IPS-18c (cell line): ENCODE data around the gene SAP25.

ENCODE experiments used
- H3K4me3 ChIP-seq: 2 replicates; pipeline ENCODE4 v1.7.0; 2013; ENCODE audit warnings: low read depth, mild to moderate bottlenecking, low read length, moderate library complexity; ENCODE audit not compliant: insufficient read depth
- H3K9me3 ChIP-seq: one replicate; pipeline ENCODE4 v1.6.1; 2013; ENCODE audit warnings: mild to moderate bottlenecking, low read length, moderate library complexity; ENCODE audit not compliant: control insufficient read depth, insufficient read depth

SAP25 gene

GRCh38 chr7:100582041-100582579, 8.4 kb upstream of the SAP25 start:
- no peaks in the 10 kb centered on the region for H3K9me3 ChIP-seq
- H3K4me3 ChIP-seq = no peak overlapping the region

GRCh38 chr7:100580466-100581283, 7.0 kb upstream of the SAP25 start:
- H3K9me3 ChIP-seq = no peaks in the 10 kb centered on the region

DNA sequence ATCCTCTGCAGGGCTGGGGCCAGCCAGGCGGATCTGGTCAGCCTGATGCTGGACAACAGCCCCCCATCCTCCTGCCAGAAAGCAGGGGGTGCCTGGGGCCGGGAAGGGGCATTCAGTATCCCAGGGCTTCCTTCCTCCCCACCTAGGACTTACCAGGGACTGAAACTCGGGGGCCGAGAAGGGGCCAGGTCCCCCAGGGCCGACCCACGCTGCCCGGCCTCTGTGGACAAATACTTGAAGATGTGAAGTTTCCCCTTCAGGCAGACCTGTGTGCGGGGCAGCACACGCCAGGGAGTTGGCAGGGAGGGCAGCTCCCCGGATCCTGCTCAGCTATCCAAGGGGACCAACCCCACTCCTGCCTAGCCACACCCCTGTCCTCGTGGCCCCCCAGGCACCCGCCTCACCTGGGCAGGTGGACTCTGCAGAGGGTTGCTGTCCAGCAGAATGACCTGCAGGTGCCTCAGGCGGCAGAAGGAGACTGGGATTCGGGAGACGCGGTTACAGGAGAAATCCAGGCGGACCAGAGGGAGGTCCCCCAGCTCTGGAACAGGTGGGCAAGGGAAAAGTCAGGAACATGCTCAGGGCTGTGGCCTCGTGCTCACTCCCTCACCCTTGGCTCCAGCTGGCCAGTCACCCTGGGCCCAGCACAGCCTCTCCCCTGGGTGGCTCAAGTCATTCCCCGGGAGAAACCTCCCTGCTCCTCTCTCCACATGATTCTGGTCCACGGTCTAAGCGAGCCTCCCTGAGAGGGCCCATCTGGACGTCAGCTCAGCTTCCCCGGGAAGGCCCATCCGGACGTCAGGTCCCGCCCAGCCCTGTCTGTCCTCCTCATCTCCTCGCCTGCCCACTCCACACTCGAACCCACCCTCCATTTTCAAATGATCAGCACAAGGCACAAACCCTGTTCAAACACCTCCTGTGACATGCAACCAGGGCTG, 4.8 kb upstream of the SAP25 start:
- Histone ChIP-seq H3K4me3 (no peak overlapping the region), H3K9me3 (no peaks in the 10 kb centered on the region)

More at GRCh38 chr7:100580466-100581283, 7.0 kb upstream of the SAP25 start:
- H3K4me3 ChIP-seq = no peak overlapping the region

DNA sequence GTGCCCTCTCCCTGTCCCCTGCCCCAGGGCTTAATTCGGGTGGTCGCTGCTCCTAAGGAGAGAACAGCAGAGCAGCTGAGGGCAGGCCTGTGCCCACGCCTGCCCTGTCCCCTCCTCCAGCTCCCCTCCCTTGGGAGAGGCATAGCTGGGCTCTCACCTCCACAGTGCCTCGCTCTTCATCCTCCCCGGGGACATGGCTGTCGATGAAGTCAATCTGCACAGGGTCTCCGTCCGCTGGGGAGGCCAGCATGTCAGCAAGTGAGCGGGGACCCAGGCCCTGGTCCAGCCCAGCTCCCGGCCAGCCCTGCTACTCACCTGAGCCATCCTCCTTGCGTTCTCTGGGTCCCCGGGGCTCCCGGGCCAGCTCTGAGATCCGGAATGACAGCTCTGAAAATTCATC, 3.8 kb upstream of the SAP25 start:
- no peak overlapping the region for H3K4me3 ChIP-seq
- H3K9me3 ChIP-seq = no peaks in the 10 kb centered on the region

DNA sequence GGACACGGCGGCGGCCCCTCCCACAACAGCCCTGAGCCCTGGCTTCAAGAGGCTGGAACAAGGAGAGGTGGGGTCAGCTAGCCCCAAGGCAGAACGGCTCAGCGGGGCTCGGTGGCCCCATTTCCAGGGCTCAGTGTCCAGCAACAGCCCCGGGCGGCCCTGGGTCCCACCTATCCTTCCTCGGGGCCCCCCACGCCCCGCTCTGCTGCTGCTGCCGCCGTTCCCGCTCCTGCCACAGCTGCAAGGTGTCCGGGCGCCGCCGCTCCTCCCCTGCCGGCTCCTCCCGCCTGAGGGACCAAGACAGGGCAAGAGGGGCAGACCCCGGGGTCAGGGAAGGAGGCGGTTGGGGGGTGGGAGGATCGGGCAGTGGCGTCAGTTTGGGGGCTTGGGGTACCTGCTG, 3.4 kb upstream of the SAP25 start:
- H3K9me3 ChIP-seq = no peaks in the 10 kb centered on the region
- H3K4me3 ChIP-seq = no peak overlapping the region

DNA sequence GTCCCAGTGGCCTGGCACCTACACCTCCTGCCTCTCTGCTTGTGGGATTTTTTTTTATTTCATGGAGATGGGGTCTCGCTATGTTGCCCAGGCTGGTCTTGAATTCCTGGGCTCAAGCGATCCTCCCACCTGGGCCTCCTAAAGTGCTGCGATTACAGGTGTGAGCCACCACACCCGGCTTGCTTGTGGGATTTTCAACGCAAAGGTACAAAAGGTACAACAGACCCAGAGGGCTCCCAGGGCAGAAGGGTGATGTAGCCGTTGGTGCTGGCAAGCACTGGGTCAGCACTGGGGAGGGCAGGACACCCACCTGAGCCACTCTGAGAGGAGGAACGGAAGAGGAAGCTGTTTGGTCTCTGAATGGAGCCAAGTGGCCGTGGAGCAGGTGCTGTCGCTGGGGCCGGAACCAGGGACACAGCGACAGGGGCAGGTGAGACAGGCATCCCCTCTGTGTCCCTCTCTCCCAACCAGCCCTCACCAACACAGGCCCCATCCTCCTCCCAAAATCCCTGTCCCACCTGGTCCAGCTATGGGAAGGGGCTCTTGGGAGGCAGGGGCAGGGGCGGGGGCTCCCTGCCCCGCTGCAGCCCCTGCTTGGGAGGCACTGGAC, 2.8 kb upstream of the SAP25 start:
- Histone ChIP-seq H3K4me3 (no peak overlapping the region), H3K9me3 (no peaks in the 10 kb centered on the region)

GRCh38 chr7:100575746-100576383, 2.2 kb upstream of the SAP25 start:
- Histone ChIP-seq H3K4me3 (no peak overlapping the region), H3K9me3 (no peaks in the 10 kb centered on the region)

DNA sequence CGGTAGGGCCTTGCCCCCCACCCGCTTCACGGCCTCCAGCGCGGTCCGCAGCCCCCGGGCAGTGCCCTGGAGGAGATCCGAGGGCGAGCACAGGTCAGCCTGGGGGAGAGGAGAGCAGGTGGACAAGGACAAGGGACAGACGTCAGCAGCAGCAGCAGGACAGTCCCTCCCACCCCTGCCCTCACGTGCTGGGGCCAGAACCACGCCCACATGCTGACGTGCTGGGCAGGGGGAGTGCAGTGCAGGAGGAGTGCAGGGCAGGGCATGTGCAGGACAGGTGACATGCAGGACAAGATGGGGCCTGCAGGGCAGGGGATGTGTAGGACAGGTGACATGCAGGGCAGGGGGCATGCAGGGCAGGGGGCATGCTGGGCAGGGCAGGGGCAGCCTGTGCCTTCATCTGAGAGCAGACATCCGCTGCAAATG, 1.5 kb upstream of the SAP25 start:
- no peaks in the 10 kb centered on the region for H3K9me3 ChIP-seq

DNA sequence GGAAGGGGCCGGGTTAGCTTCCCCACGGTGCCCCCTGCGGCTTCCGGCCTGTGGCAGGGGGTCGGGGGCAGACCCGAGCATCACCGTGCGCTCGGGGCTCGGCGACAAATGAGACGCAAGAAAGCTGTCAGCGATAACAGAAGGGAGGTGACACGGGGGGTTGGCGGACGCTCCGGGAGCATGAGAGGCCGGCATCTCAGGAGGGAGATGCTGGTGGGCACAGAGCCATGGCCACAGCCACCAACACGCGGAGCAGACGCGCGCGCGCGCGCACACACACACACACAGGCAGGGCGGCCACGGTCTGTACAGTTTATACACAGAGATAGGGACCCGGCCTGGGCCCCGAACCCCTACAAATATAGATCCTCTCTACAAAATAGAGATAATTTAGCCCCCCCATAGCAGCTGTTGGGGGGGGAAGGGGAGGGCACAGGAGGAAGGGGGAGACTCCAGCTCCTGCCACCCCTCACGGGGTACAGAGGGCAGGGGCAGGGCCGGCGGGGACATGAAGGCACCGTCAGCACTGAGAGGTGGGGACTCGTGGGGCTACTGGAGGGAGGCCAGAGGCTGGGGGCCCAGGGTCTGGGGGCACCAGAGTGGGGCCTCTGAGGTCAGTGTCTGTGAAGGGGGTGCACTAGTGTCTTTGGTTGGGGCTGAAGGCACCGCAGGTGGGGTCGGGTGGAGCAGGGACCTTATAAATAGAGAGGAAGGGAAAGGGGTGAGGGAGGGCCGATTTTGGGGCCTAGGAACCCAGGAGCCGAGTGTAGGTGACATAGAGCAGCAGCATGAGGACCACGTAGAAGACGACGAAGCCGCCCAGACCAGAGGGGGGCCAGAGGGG, 884 bp upstream of the SAP25 start:
- no peaks in the 10 kb centered on the region for H3K9me3 ChIP-seq
- no peak overlapping the region for H3K4me3 ChIP-seq

More for the DNA sequence above, 1.5 kb upstream of the SAP25 start:
- H3K4me3 ChIP-seq = no peak overlapping the region

- Histone ChIP-seq H3K4me3 (no peak overlapping the region), H3K9me3 (no peaks in the 10 kb centered on the region)
Measured at GRCh38 chr7:100572949-100573675, 588 bp downstream of the SAP25 start.

GRCh38 chr7:100572281-100572948, 1.3 kb downstream of the SAP25 start:
- H3K9me3 ChIP-seq = no peaks in the 10 kb centered on the region
- H3K4me3 ChIP-seq = no peak overlapping the region

- Histone ChIP-seq H3K9me3 (no peaks in the 10 kb centered on the region), H3K4me3 (no peak overlapping the region)
Measured at GRCh38 chr7:100571829-100572116, 1.9 kb downstream of the SAP25 start.

- Histone ChIP-seq H3K4me3 (no peak overlapping the region), H3K9me3 (no peaks in the 10 kb centered on the region)
Measured at GRCh38 chr7:100570954-100571828, 2.5 kb downstream of the SAP25 start.
